ENCODE measurements around the gene CDK5RAP1.

CDK5RAP1 gene

DNA sequence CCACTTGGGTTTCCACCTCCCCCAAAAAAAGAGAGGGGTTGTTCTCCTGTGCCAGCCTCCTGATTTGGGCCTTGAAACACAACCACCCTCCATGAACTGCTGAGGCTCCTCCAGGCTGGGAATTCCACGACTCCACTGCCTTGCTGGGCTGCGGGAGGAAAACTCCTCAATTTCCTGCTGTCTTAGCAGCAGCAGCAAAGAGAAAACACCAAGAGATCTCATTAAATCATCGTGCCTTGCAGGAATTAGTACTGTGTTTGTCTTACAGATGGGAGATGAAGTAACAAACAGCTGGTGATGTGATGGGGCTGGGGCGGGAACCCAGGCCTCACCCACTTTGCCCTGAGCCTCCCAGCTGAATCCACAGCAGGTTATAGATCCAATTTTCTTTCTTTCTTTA, 89.3 kb downstream of the CDK5RAP1 start:
- H3K4me3 ChIP-seq (ENCODE audit: low read length): no peak overlapping the region
- TF ChIP-seq, protein P1, sequence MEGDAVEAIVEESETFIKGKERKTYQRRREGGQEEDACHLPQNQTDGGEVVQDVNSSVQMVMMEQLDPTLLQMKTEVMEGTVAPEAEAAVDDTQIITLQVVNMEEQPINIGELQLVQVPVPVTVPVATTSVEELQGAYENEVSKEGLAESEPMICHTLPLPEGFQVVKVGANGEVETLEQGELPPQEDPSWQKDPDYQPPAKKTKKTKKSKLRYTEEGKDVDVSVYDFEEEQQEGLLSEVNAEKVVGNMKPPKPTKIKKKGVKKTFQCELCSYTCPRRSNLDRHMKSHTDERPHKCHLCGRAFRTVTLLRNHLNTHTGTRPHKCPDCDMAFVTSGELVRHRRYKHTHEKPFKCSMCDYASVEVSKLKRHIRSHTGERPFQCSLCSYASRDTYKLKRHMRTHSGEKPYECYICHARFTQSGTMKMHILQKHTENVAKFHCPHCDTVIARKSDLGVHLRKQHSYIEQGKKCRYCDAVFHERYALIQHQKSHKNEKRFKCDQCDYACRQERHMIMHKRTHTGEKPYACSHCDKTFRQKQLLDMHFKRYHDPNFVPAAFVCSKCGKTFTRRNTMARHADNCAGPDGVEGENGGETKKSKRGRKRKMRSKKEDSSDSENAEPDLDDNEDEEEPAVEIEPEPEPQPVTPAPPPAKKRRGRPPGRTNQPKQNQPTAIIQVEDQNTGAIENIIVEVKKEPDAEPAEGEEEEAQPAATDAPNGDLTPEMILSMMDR (conservative IDR thresholded peaks at IDR 0.05; ENCODE audit: low read depth, low read length): no peak
- DNase-seq (ENCODE audit: low read depth): no peak

DNA sequence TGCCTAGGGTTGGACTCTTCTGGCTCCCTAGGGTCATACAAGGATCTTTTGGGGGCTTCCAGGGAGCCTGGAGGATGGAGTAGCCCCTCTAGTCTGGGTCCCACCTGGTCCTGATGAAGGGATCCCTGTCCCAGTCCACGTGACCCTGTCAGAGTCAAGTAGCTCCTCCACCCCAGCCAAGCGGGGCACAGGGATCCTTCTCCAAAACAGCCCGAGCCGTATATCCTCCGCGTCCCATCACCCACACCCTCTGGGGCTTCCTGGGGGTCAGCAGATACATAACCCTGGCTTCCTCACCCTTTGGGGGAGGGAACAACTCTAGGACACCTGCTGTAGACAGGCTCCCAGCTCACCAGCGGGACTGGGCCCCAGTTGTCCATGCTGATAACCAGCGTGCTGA, 90.3 kb downstream of the CDK5RAP1 start:
- H3K4me3 ChIP-seq (ENCODE audit: low read length): no peak overlapping the region
- TF ChIP-seq, protein P1 (conservative IDR thresholded peaks at IDR 0.05; ENCODE audit: low read depth, low read length): no peak
- DNase-seq (ENCODE audit: low read depth): no peak

DNA sequence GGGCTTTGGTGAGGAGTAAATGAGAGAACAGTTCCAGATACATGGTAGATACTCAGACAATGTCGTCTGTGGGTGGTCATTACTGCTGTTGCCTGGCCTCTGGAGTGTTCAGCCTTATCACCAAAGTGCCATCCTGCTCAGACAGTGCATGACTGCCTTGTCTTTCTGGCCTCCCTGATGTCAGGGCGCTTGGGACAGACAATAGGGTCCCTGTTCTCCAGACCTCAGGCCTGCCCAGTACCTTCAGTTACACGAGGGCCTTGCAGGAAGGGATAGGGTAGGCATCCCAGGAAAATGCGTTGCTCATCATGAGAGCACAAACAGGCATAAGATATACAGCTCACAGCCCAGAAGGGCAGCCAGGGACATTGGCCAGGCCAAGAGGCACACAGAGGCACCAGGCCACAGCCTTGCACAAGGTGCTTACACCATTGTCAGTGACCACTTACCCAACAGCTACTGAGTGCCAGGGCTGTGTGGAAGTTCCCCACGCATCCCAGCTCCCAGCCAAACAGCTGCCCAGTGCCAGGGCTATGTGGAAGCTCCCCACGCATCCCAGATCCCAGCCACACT, 90.9 kb downstream of the CDK5RAP1 start:
- no peak for DNase-seq (ENCODE audit: low read depth)
- no peak overlapping the region for H3K4me3 ChIP-seq (ENCODE audit: low read length)
- TF ChIP-seq, protein P1 (conservative IDR thresholded peaks at IDR 0.05; ENCODE audit: low read depth, low read length): no peak

DNA sequence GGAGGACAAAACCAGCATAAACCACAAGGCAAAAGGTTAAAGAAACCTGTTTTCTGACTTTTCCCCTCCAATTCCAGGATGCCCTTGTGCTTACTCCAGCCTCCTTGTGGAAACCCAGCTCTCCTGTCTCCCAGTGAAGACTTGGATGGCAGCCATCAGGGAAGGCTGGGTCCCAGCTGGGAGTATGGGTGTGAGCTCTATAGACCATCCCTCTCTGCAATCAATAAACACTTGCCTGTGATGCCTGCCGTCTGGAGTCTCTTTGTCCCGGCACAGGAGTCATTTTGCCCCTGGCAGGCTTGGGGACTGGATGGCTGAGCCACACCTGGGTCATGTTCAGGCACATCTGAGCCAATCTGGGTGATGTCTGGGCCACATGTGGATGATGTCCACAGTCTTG, 91.7 kb downstream of the CDK5RAP1 start:
- no peak overlapping the region for H3K4me3 ChIP-seq (ENCODE audit: low read length)
- no peak for DNase-seq (ENCODE audit: low read depth)
- TF ChIP-seq, protein P1 (conservative IDR thresholded peaks at IDR 0.05; ENCODE audit: low read depth, low read length): no peak
